CD4-positive, alpha-beta T cell treated with Interferon alpha-2 for 1 hour (primary cell): ENCODE data around the gene COP1.
"Not testable (repeated sequence)": the region's sequence is repeated elsewhere in the genome, so short reads cannot be mapped to it uniquely, and the experiment has no call there.

Source experiments
- DNase-seq, 2 donors: peaks; one replicate each; pipeline ENCODE4 v3.0.0-alpha.2; 2020 to 2022

COP1 gene

GRCh38 chr1:176118985-176119384, 88.1 kb downstream of the COP1 start:
- no peak for DNase-seq

- no peak for DNase-seq
These were observed 95.3 kb downstream of the COP1 start for GRCh38 chr1:176111835-176112234.

- no peak for DNase-seq
These were observed 96.9 kb downstream of the COP1 start for GRCh38 chr1:176110203-176110602.

- DNase-seq: no peak
These were observed 104.2 kb downstream of the COP1 start for GRCh38 chr1:176102768-176103350.

- DNase-seq: no peak
These were observed 105.0 kb downstream of the COP1 start for GRCh38 chr1:176101951-176102642.

- no peak for DNase-seq
These were observed 108.5 kb downstream of the COP1 start for GRCh38 chr1:176098560-176098959.

GRCh38 chr1:176096015-176096414, 111.1 kb downstream of the COP1 start:
- DNase-seq: no peak

- DNase-seq: no peak
These were observed 116.3 kb downstream of the COP1 start for GRCh38 chr1:176090766-176091165.

GRCh38 chr1:176087746-176088145, 119.3 kb downstream of the COP1 start:
- DNase-seq: not testable (repeated sequence)

GRCh38 chr1:176073524-176074157, 133.4 kb downstream of the COP1 start:
- peak; percentile 2 to 53 for DNase-seq

- DNase-seq: no peak
These were observed 138.2 kb downstream of the COP1 start for GRCh38 chr1:176068901-176069300.

- no peak for DNase-seq
These were observed 138.8 kb downstream of the COP1 start for GRCh38 chr1:176068256-176068655.

- no peak for DNase-seq
These were observed 140.4 kb downstream of the COP1 start for GRCh38 chr1:176066709-176067108.

GRCh38 chr1:176058686-176059085, 148.4 kb downstream of the COP1 start:
- no peak for DNase-seq

GRCh38 chr1:176056312-176056711, 150.8 kb downstream of the COP1 start:
- no peak for DNase-seq

- DNase-seq: no peak
These were observed 151.7 kb downstream of the COP1 start for GRCh38 chr1:176055398-176055797.

GRCh38 chr1:176051902-176052518, 155.1 kb downstream of the COP1 start:
- no peak for DNase-seq

GRCh38 chr1:176051402-176051801, 155.7 kb downstream of the COP1 start:
- DNase-seq: no peak

- DNase-seq: no peak
These were observed 157.5 kb downstream of the COP1 start for GRCh38 chr1:176049582-176049981.

- DNase-seq: no peak
These were observed 160.2 kb downstream of the COP1 start for GRCh38 chr1:176046926-176047325.

GRCh38 chr1:176043537-176043936, 163.5 kb downstream of the COP1 start:
- DNase-seq: no peak

GRCh38 chr1:176033881-176034280, 173.2 kb downstream of the COP1 start:
- no peak for DNase-seq

- no peak for DNase-seq
These were observed 173.6 kb downstream of the COP1 start for GRCh38 chr1:176033474-176033873.
